ENCODE measurements around the gene SCAND1.
"Not testable (repeated sequence)": the region's sequence is repeated elsewhere in the genome, so short reads cannot be mapped to it uniquely, and the experiment has no call there.

Gene SCAND1

GRCh38 chr20:35954200-35954906 is at the start of gene SCAND1:
Gene SCAND1 (minus strand): TSS chr20:35954502. CDS start chr20:35954284, 218 bp downstream.
- peak; percentile 90 for DNase-seq (ENCODE audit: low read depth)

GRCh38 chr20:36004045-36004444 is 49.7 kb upstream of the SCAND1 start:
- DNase-seq (ENCODE audit: low read depth) = peak; percentile 23

DNA sequence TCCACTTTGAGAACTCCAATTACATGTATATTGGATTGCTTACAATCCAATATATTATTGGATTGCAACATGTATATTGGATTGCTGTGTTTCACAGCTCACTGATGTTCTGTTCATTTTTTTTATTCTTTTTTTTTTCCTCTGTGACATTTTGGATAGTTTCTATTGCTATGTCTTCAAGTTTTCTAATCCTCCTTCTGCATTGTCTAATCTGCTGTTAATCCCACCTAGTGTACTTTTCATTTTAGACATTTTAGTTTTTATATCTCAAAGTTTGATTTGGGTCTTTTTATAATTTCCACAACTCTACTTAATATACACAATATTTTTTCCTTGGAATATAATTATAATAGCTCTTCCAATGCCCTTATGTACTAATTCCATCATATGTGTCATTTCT is 48.6 kb upstream of the SCAND1 start:
- DNase-seq (ENCODE audit: low read depth) = no peak

DNA sequence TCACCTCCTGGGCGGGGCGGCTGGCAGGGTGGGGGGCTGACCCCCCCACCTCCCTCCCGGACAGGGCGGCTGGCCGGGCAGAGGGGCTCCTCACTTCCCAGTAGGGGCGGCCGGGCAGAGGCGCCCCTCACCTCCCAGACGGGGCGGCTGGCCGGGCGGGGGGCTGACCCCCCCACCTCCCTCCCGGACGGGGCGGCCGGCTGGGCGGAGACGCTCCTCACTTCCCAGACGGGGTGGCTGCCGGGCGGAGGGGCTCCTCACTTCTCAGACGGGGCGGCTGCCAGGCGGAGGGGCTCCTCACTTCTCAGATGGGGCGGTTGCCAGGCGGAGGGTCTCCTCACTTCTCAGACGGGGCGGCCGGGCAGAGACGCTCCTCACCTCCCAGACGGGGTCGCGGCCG is 47.0 kb upstream of the SCAND1 start:
- not testable (repeated sequence) for DNase-seq (ENCODE audit: low read depth)

- not testable (repeated sequence) for DNase-seq (ENCODE audit: low read depth)
Observed at GRCh38 chr20:35996492-35996891, 42.2 kb upstream of the SCAND1 start.

GRCh38 chr20:35994994-35995453 is 40.7 kb upstream of the SCAND1 start:
- DNase-seq (ENCODE audit: low read depth) = peak; percentile 63

- peak; percentile 47 for DNase-seq (ENCODE audit: low read depth)
Observed at GRCh38 chr20:35992713-35993335, 38.5 kb upstream of the SCAND1 start.

GRCh38 chr20:35991142-35991771 is 37.0 kb upstream of the SCAND1 start:
- no peak for DNase-seq (ENCODE audit: low read depth)

DNA sequence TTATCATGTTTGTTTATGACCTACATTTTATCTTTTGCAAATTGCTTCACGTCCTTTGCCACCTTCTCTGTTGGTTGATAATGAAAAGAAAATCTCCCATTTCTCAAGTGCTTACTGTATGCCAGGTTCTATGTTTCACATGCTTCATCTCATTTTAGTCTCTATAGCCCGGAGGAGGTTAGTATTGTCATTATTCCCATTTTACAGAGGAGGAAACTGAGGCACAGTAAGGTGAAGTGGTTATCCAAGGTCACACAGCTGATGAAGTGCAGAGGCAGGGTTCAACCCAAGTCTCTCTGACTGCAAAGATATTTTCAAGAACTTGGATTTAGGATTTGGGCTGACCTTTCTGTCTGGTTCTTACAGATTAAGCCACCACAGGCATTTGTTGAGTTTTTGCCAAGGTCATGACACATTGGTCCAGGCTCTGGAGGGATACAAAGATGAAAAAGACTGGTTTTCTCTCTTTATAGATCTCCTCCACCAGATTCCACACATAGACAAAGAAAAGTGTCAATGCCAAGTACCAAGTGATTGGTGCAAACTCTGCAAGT is 34.7 kb upstream of the SCAND1 start:
- DNase-seq (ENCODE audit: low read depth) = no peak

GRCh38 chr20:35985806-35986205 is 31.5 kb upstream of the SCAND1 start:
- no peak for DNase-seq (ENCODE audit: low read depth)

DNA sequence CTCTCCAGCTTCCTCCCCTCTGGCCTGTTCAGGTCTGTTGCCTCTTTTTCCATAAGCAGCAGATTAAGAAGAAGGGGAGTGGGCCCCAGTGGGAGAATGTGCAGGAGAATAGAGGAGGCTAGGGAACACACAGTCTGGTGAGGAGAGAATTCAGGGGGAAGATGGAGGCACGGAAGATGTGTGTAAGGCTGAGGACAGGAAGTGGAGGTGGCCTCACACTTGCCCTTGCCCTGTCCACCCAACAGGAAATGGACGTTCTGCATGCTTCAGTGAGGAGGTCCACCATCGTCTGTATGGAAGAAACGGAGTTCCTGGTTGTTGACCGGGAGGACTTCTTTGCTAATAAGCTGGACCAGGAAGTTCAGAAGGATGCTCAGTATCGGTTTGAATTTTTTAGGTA is 30.1 kb upstream of the SCAND1 start:
- no peak for DNase-seq (ENCODE audit: low read depth)

GRCh38 chr20:35981969-35982368 is 27.7 kb upstream of the SCAND1 start:
- DNase-seq (ENCODE audit: low read depth) = no peak

GRCh38 chr20:35979544-35979943 is 25.2 kb upstream of the SCAND1 start:
- DNase-seq (ENCODE audit: low read depth) = no peak

DNA sequence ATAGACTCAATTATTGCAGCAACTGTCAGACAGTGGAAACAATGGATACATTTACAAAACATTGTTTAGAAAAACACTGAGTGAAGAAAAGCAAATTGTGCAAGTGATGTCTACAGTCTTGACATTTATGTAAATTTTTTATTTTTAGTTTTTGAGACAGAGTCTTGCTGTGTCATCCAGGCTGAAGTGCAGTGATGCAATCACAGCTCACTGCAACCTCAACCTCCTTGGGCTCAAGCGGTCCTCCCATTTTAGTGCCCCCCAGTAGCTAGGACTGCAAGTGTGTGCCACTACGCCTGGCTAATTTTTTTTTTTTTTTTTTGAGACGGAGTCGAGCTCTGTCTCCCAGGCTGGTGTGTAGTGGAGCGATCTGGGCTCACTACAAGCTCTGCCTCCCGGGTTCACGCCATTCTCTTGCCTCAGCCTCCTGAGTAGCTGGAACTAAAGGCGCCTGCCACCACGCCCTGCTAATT is 23.8 kb upstream of the SCAND1 start:
- no peak for DNase-seq (ENCODE audit: low read depth)

GRCh38 chr20:35975576-35976373 is 21.5 kb upstream of the SCAND1 start:
- DNase-seq (ENCODE audit: low read depth) = no peak

- no peak for DNase-seq (ENCODE audit: low read depth)
Observed at GRCh38 chr20:35974256-35974655, 20.0 kb upstream of the SCAND1 start.

- DNase-seq (ENCODE audit: low read depth) = peak; percentile 43
Observed at GRCh38 chr20:35972462-35972861, 18.2 kb upstream of the SCAND1 start.

DNA sequence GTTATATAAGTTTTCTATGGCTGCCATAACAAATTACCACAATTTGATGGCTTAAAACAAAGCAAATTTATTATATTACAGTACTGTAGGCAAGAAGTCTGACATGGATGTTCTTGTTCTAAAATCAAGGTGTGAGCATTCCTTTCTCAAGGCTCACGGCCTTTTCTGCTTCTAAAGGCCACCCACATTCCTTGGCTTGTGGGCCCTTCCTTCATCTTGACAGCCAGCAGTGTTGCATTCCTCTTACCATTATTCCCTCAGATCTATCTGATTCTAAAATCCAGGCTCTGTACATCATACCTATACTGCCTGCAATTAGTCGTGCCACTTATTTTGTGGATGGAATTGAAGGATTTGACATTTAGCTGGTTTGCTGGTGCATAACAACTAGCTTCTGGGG is 17.7 kb upstream of the SCAND1 start:
- DNase-seq (ENCODE audit: low read depth) = no peak

DNA sequence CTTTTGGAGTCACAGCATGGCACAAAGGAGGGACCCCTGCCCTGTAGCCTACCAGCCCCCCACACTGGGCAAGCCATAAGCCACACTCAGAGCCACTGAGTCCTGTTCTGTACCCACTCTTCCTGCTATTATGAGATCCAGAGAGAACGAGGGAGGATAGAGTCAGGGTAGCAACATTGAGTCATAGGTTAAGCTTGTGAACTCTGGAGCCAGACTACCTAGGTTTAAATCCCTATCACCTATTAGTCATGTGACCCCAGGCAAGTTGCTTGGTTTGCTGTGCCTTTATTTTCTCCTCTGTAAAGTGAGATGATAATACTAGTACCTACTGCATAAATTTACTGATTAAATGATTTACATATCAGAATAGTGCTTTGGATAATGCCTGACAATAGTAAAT is 14.6 kb upstream of the SCAND1 start:
- DNase-seq (ENCODE audit: low read depth) = no peak

DNA sequence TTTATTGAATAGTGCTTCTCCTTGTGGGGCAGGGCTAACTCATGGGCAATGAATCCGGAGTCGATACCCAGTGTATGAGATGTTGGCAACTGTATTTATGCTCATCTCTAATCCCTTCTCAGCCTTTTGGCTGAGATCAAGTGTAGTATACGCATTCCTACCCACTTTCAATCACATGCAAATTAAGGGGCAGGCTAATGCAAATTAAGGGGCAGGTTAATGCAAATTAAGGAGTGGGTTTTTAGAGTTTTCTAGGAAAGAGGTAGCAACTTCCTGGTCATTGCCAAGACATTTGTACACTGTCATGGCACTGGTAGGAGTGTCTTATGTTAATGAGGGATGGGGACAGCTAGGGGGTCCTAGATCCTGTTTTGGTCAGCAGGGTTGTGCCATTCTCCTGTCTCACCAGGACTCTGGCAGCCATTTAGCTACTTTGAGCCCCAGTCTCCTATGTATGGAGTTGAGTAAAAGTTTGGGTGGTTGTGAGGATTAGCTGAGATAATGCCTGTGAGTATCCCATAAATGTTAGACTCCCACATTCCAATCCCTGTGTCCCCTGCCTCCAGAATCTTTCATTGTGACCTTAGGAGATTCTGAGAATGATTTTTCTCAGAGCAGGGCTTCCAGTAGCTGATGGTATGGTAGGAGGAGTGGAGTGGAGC is 13.8 kb upstream of the SCAND1 start, which contains the start of gene CNBD2:
TSS of gene CNBD2 (plus strand) at position 612 of the 662 bp plus-strand sequence. CDS start 173 bp downstream, outside the sequence.
- DNase-seq (ENCODE audit: low read depth) = no peak

DNA sequence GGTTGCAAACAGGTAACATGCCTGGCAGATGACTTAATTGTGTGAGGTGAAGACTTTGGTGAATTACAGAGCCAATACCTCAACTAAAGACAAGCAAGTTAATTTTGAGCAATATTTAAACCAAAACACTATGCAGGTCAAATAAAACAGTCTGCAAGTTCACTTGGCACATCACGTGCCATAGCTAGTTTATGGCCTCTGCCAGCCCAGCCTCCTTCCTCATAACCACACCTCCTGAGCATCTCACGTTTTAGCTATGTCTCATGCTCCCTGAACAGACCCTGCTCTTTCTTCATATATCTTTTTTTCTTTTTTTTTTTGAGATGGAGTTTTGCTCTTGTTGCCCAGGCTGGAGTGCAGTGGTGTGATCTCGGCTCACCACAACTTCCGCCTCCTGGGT is 9.6 kb upstream of the SCAND1 start:
- no peak for DNase-seq (ENCODE audit: low read depth)

All from stromal cell of bone marrow (primary cell).